NCI-H2196 (cell line): Measurements from ENCODE around the gene KIF26A.

Source experiments
- DNase-seq: peaks from one replicate; lab custom pipeline; 2025; ENCODE audit not compliant: unreplicated experiment; lab: John Stamatoyannopoulos, UW

Gene KIF26A

GRCh38 chr14:104190396-104191000 is 52.1 kb downstream of the KIF26A start:
- no peak for DNase-seq

GRCh38 chr14:104191409-104191997 is 53.1 kb downstream of the KIF26A start:
- no peak for DNase-seq

- DNase-seq, result no peak
Measured at GRCh38 chr14:104192146-104192882, 53.9 kb downstream of the KIF26A start.

GRCh38 chr14:104192883-104193245 is 54.5 kb downstream of the KIF26A start:
- DNase-seq, result no peak

GRCh38 chr14:104194016-104194415 is 55.6 kb downstream of the KIF26A start:
- no peak for DNase-seq

GRCh38 chr14:104194716-104195115 is 56.3 kb downstream of the KIF26A start:
- DNase-seq, result no peak

- no peak for DNase-seq
Measured at GRCh38 chr14:104195361-104195760, 57.0 kb downstream of the KIF26A start.

- DNase-seq, result peak; percentile 4
Measured at GRCh38 chr14:104195878-104196277, 57.5 kb downstream of the KIF26A start.

- DNase-seq, result no peak
Measured at GRCh38 chr14:104196461-104197140, 58.2 kb downstream of the KIF26A start.

- no peak for DNase-seq
Measured at GRCh38 chr14:104197449-104198247, 59.3 kb downstream of the KIF26A start.

GRCh38 chr14:104199266-104199895 is 61.0 kb downstream of the KIF26A start:
- no peak for DNase-seq

- no peak for DNase-seq
Measured at GRCh38 chr14:104200106-104200505, 61.7 kb downstream of the KIF26A start.

GRCh38 chr14:104200591-104200990 is 62.2 kb downstream of the KIF26A start:
- no peak for DNase-seq

- DNase-seq, result no peak
Measured at GRCh38 chr14:104201063-104201462, 62.7 kb downstream of the KIF26A start.

GRCh38 chr14:104201496-104201895 is 63.1 kb downstream of the KIF26A start:
- DNase-seq, result no peak

GRCh38 chr14:104202259-104203070 is 64.1 kb downstream of the KIF26A start:
- DNase-seq, result peak; percentile 64

GRCh38 chr14:104203071-104203425 is 64.7 kb downstream of the KIF26A start:
- DNase-seq, result no peak

GRCh38 chr14:104204660-104205149 is 66.3 kb downstream of the KIF26A start:
- DNase-seq, result no peak

GRCh38 chr14:104205781-104206180 is 67.4 kb downstream of the KIF26A start:
- no peak for DNase-seq
